ENCODE data around the gene CIAO3.

CIAO3 gene

GRCh38 chr16:698911-699671 is 41.7 kb downstream of the CIAO3 start:
- ChIA-PET CTCF (interaction anchor here (1.2 to 6.6 kb wide), 2 partner anchors 13 to 17 kb away, joined by 4 to 53 read pairs; no protein-coding TSS in a partner anchor), POLR2A (no interaction called here)
- TF ChIP-seq CTCF (IDR thresholded peaks at IDR 0.05; ENCODE audit: insufficient read depth, low read length, missing control alignments): no peak
- no peak for DNase-seq (ENCODE audit: low read depth, low spot score)
- H3K4me3 ChIP-seq (ENCODE audit: low read depth, low read length): no peak overlapping the region

GRCh38 chr16:695355-696089 is 45.3 kb downstream of the CIAO3 start:
- DNase-seq (ENCODE audit: low read depth, low spot score): no peak
- CTCF ChIA-PET: interaction anchor here (0.9 to 1.5 kb wide), 4 partner anchors 15 to 25 kb away, joined by 3 to 6 read pairs (median 4); no protein-coding TSS in a partner anchor
- no peak overlapping the region for H3K4me3 ChIP-seq (ENCODE audit: low read depth, low read length)
- TF ChIP-seq CTCF (IDR thresholded peaks at IDR 0.05; ENCODE audit: insufficient read depth, low read length, missing control alignments): no peak
- POLR2A ChIA-PET: no interaction called here

- no peak overlapping the region for H3K4me3 ChIP-seq (ENCODE audit: low read depth, low read length)
- ChIA-PET CTCF (interaction anchor here (0.9 to 1.5 kb wide), 2 partner anchors 15 to 18 kb away, joined by 5 to 6 read pairs; no protein-coding TSS in a partner anchor), POLR2A (no interaction called here)
- TF ChIP-seq CTCF (IDR thresholded peaks at IDR 0.05; ENCODE audit: insufficient read depth, low read length, missing control alignments): no peak
- DNase-seq (ENCODE audit: low read depth, low spot score): no peak
Observed at GRCh38 chr16:694863-695354, 45.9 kb downstream of the CIAO3 start.

- ChIA-PET POLR2A (no interaction called here), CTCF (interaction anchor here (0.9 to 1.5 kb wide), 2 partner anchors 16 to 18 kb away, joined by 5 to 6 read pairs; no protein-coding TSS in a partner anchor)
- no peak for DNase-seq (ENCODE audit: low read depth, low spot score)
- H3K4me3 ChIP-seq (ENCODE audit: low read depth, low read length): no peak overlapping the region
- TF ChIP-seq CTCF (IDR thresholded peaks at IDR 0.05; ENCODE audit: insufficient read depth, low read length, missing control alignments): no peak
Observed at GRCh38 chr16:694187-694862, 46.5 kb downstream of the CIAO3 start.

- TF ChIP-seq CTCF (IDR thresholded peaks at IDR 0.05; ENCODE audit: insufficient read depth, low read length, missing control alignments): no peak
- no peak overlapping the region for H3K4me3 ChIP-seq (ENCODE audit: low read depth, low read length)
- ChIA-PET POLR2A (no interaction called here), CTCF (no interaction called here)
- DNase-seq (ENCODE audit: low read depth, low spot score): no peak
Observed at GRCh38 chr16:693766-694165, 47.0 kb downstream of the CIAO3 start.
